Peyer's patch (tissue), 4 donors: Measurements from ENCODE around the gene NPPB.

Source experiments
- CTCF ChIP-seq, 6 experiments: fragments of 450-650 bp in 4 of 6; fragments of 200-600 bp in 2 of 6; sonication (generic) in 1 of 6; IDR thresholded peaks; one replicate each; pipeline ENCODE4 v1.5.1; 2017 to 2019; ENCODE audit warnings: antibody characterized with exemption in 6 of 6, mild to moderate bottlenecking in 3 of 6, moderate library complexity in 1 of 6
- POLR2A ChIP-seq, 2 donors: fragments of 450-650 bp; IDR thresholded peaks; one replicate each; pipeline ENCODE4 v1.5.1; 2017; ENCODE audit warnings: antibody characterized with exemption in 2 of 2, mild to moderate bottlenecking in 2 of 2, moderate library complexity in 2 of 2

- no peak for TF ChIP-seq CTCF (IDR thresholded peaks at IDR 0.05)
- no peak for TF ChIP-seq POLR2A (IDR thresholded peaks at IDR 0.05)
Observed at GRCh38 chr1:11858158-11858557, 587 bp downstream of the NPPB start.
